Activated T-cell treated with anti-CD3 and anti-CD28 coated beads for 48 hours (primary cell): Measurements from ENCODE around the gene PTPRD.

ENCODE experiments used
- DNase-seq: peaks from one replicate; pipeline ENCODE4 v3.0.0-alpha.2; 2020; ENCODE audit warnings: low read depth

PTPRD gene

GRCh38 chr9:9752722-9753121 is 860.1 kb downstream of the PTPRD start:
- DNase-seq = no peak

- DNase-seq = no peak
Observed at GRCh38 chr9:9751996-9752395, 860.8 kb downstream of the PTPRD start.

GRCh38 chr9:9750719-9751118 is 862.1 kb downstream of the PTPRD start:
- no peak for DNase-seq

- DNase-seq = no peak
Observed at GRCh38 chr9:9749591-9749990, 863.2 kb downstream of the PTPRD start.

- no peak for DNase-seq
Observed at GRCh38 chr9:9747787-9748186, 865.0 kb downstream of the PTPRD start.

- no peak for DNase-seq
Observed at GRCh38 chr9:9746826-9747225, 866.0 kb downstream of the PTPRD start.

GRCh38 chr9:9743822-9744221 is 869.0 kb downstream of the PTPRD start:
- no peak for DNase-seq

- DNase-seq = no peak
Observed at GRCh38 chr9:9730174-9730573, 882.6 kb downstream of the PTPRD start.

GRCh38 chr9:9729082-9729481 is 883.7 kb downstream of the PTPRD start:
- no peak for DNase-seq

GRCh38 chr9:9719373-9720112 is 893.3 kb downstream of the PTPRD start:
- DNase-seq = no peak

- no peak for DNase-seq
Observed at GRCh38 chr9:9718691-9719090, 894.1 kb downstream of the PTPRD start.

GRCh38 chr9:9679433-9679832 is 933.4 kb downstream of the PTPRD start:
- no peak for DNase-seq

- DNase-seq = no peak
Observed at GRCh38 chr9:9674461-9674860, 938.3 kb downstream of the PTPRD start.

- DNase-seq = no peak
Observed at GRCh38 chr9:9670454-9670853, 942.3 kb downstream of the PTPRD start.

- DNase-seq = no peak
Observed at GRCh38 chr9:9645006-9645405, 967.8 kb downstream of the PTPRD start.

- DNase-seq = no peak
Observed at GRCh38 chr9:9631284-9631683, 981.5 kb downstream of the PTPRD start.

GRCh38 chr9:9625248-9625647 is 987.6 kb downstream of the PTPRD start:
- no peak for DNase-seq

- DNase-seq = no peak
Observed at GRCh38 chr9:9623506-9623905, 989.3 kb downstream of the PTPRD start.

GRCh38 chr9:9621355-9621940 is 991.4 kb downstream of the PTPRD start:
- DNase-seq = no peak

GRCh38 chr9:9620736-9621135 is 992.1 kb downstream of the PTPRD start:
- no peak for DNase-seq

- DNase-seq = no peak
Observed at GRCh38 chr9:9615086-9615485, 997.7 kb downstream of the PTPRD start.

- DNase-seq = no peak
Observed at GRCh38 chr9:9614607-9615006, 998.2 kb downstream of the PTPRD start.

GRCh38 chr9:9612755-9613154 is 1000.0 kb downstream of the PTPRD start:
- no peak for DNase-seq

- DNase-seq = no peak
Observed at GRCh38 chr9:9612270-9612669, 1000.5 kb downstream of the PTPRD start.
